Stomach (tissue), 9 donors: ENCODE results near the gene MORC1. TPM values are rescaled to one million over a fixed set of nuclear protein-coding genes. Genes with fewer than 3 reads are reported as not detected.

ENCODE experiments used
- DNase-seq, 2 donors: peaks; one replicate each; pipeline versions ENCODE4 v3.0.0 to v3.0.0-alpha.2; 2013 to 2019
- H3K27ac ChIP-seq, 5 donors: fragments of 200-600 bp in 4 of 5; sonication (generic) in 4 of 5; one replicate each; pipeline ENCODE4 v1.5.1; 2013 to 2019; ENCODE audit warnings: mild to moderate bottlenecking in 1 of 5, moderate library complexity in 1 of 5
- H3K27me3 ChIP-seq, 3 donors: fragments of 200-600 bp; sonication (generic); one replicate each; pipeline ENCODE4 v1.5.1; 2017 to 2019; ENCODE audit warnings: mixed run types in 1 of 3
- H3K36me3 ChIP-seq, 4 donors: fragments of 200-600 bp; sonication (generic); 1 replicate in 3 of 4; 2 replicates in 1 of 4; pipeline ENCODE4 v1.5.1; 2016 to 2019
- H3K4me1 ChIP-seq, 4 donors: fragments of 200-600 bp; sonication (generic); one replicate each; pipeline ENCODE4 v1.5.1; 2016 to 2019
- H3K4me3 ChIP-seq, 4 donors: fragments of 200-600 bp; sonication (generic) in 3 of 4; one replicate each; pipeline ENCODE4 v1.5.1; 2016 to 2019; ENCODE audit warnings: mild to moderate bottlenecking in 1 of 4
- H3K9me3 ChIP-seq, 4 donors: fragments of 200-600 bp; sonication (generic); one replicate each; pipeline ENCODE4 v1.5.1; 2016 to 2019
- EP300 ChIP-seq: sonication (generic); formaldehyde crosslinking; IDR thresholded peaks from one replicate; pipeline ENCODE4 v1.6.1; 2017; ENCODE audit warnings: antibody characterized with exemption
- POLR2A ChIP-seq, 4 donors: fragments of 450-650 bp; IDR thresholded peaks; one replicate each; pipeline ENCODE4 v1.6.1; 2016; ENCODE audit warnings: antibody characterized with exemption in 4 of 4, control low read depth in 2 of 4, mild to moderate bottlenecking in 1 of 4, moderate library complexity in 1 of 4
- POLR2AphosphoS5 ChIP-seq, 3 donors: sonication (generic); formaldehyde crosslinking; IDR thresholded peaks; one replicate each; pipeline ENCODE4 v1.6.1; 2016; ENCODE audit warnings: antibody characterized with exemption in 3 of 3
- WGBS, 5 donors: extraction: QIAGEN DNeasy Blood & Tissue Kit in 3 of 5; methylation state at CpG; one replicate each; pipeline versions ENCODE4 v1.1.5 to v1.1.7; 2013 to 2018; 5-methylcytosine and 5-hydroxymethylcytosine counted together
- intact Hi-C: fragments of 100-400 bp; cut with DNase I; formaldehyde crosslinking; loops from one replicate; pipeline ENCODE4 v1.15.1; 2023; ENCODE audit warnings: low total_unique reads
- polyA plus RNA-seq, 3 donors: library from polyadenylated mRNA; stranded (reverse); fragments of 200-250 nt; gene quantifications; one replicate each; pipeline ENCODE4 v1.2.3, GENCODE V29; 2013
- total RNA-seq, 5 donors: library from RNA; depleted of rRNA; stranded (reverse); fragments of >200 nt; gene quantifications; one replicate each; pipeline versions ENCODE4 v1.1.0 to v1.2.3, GENCODE V29; 2014 to 2016
- TF ChIP-seq, protein P1 (sequence below), 7 experiments: fragments of 450-650 bp in 4 of 7; fragments of 200-600 bp in 3 of 7; sonication (generic) in 3 of 7; IDR thresholded peaks; one replicate each; pipeline ENCODE4 v1.5.1; 2016 to 2019; ENCODE audit warnings: antibody characterized with exemption in 7 of 7, control low read depth in 2 of 7, mild to moderate bottlenecking in 1 of 7
- donor health status: healthy with polysubstance abuse.
- donor health status: Bipolar disorder and iron deficiency.
- donor health status: healthy.

The MORC1 gene
- total and polyA plus RNA-seq, 8 donors = not detected

DNA sequence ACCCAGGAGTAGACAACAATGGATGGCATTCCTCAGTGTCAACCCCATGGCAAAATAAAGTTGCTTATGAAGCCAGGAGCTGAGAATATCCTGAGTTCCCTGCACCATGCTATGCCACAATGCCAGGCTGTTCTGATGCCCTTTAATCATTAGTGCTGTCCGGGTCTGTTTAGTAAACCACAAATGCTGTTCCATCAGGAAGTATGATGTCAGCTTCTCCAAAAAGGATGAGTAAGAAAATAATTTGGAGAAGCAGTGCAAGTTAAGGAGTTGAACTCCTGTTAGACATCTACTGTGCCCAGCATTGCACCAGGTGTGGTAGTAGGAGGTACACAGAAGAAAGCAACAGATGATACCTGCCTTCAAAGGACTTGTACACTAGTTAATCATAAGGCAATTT, 96.4 kb downstream of the MORC1 start:
- no peak overlapping the region for H3K27ac ChIP-seq
- no peaks in the 10 kb centered on the region for H3K27me3 ChIP-seq
- no peaks in the 10 kb centered on the region for H3K36me3 ChIP-seq
- DNase-seq = no peak
- no peaks in the 10 kb centered on the region for H3K4me1 ChIP-seq
- 60 to 73% (median 63%) methylated on average over 1 of the region's 1 CpG for WGBS, 5 donors
- no peak overlapping the region for H3K4me3 ChIP-seq
- intact Hi-C loops = no loop called here
- TF ChIP-seq, protein P1, sequence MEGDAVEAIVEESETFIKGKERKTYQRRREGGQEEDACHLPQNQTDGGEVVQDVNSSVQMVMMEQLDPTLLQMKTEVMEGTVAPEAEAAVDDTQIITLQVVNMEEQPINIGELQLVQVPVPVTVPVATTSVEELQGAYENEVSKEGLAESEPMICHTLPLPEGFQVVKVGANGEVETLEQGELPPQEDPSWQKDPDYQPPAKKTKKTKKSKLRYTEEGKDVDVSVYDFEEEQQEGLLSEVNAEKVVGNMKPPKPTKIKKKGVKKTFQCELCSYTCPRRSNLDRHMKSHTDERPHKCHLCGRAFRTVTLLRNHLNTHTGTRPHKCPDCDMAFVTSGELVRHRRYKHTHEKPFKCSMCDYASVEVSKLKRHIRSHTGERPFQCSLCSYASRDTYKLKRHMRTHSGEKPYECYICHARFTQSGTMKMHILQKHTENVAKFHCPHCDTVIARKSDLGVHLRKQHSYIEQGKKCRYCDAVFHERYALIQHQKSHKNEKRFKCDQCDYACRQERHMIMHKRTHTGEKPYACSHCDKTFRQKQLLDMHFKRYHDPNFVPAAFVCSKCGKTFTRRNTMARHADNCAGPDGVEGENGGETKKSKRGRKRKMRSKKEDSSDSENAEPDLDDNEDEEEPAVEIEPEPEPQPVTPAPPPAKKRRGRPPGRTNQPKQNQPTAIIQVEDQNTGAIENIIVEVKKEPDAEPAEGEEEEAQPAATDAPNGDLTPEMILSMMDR (IDR thresholded peaks at IDR 0.05) = no peak
- TF ChIP-seq POLR2A (IDR thresholded peaks at IDR 0.05) = no peak
- no peak for TF ChIP-seq POLR2AphosphoS5 (IDR thresholded peaks at IDR 0.05)
- no peak for TF ChIP-seq EP300
- no peaks in the 10 kb centered on the region for H3K9me3 ChIP-seq

DNA sequence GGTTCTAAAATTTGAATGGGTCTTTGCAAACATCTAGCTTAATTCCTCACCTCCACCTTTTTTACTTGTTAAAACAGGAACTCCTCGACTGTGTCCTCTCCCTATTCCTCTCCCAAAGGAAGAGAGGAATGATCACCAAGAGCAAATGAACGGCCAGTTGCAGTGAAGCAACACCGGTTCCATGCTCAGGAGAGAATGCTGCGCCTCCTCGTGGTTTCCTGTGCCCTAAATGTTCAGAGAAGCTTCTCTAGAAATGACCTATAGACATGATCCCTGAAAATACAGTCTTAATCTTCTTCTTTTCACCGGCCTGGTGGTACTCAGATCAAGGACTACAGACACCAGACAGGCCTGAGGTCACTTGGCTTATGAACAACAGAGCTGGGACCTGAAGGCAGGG, 99.1 kb downstream of the MORC1 start:
- no peaks in the 10 kb centered on the region for H3K36me3 ChIP-seq
- no peaks in the 10 kb centered on the region for H3K9me3 ChIP-seq
- no peak overlapping the region for H3K4me3 ChIP-seq
- intact Hi-C loops = no loop called here
- H3K27ac ChIP-seq = no peak overlapping the region
- no peaks in the 10 kb centered on the region for H3K27me3 ChIP-seq
- no peak for TF ChIP-seq EP300
- TF ChIP-seq POLR2AphosphoS5 (IDR thresholded peaks at IDR 0.05) = no peak
- TF ChIP-seq, protein P1 (IDR thresholded peaks at IDR 0.05) = no peak
- TF ChIP-seq POLR2A (IDR thresholded peaks at IDR 0.05) = no peak
- no peaks in the 10 kb centered on the region for H3K4me1 ChIP-seq
- DNase-seq = no peak
- 66 to 75% (median 69%) methylated on average over 6 of the region's 6 CpGs for WGBS, 5 donors

DNA sequence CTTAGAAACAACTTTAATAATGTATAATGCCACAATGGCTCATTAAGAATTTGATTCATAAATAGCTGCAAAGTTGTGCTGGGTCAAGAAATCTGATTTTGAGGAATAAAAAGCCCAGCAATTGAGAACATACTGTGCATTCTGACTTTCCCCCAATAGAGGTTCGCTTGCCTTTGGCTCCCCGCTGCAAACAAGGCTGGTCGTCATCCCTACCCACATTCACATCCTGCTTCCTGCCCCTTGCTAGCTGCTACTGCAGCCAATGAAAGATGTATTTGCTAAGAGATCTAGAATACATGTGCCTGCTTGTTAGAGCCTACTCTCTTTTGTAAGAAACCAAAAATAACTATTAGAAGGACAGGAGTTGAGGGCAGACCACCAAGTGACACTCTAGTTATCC, 112.5 kb downstream of the MORC1 start:
- no peaks in the 10 kb centered on the region for H3K36me3 ChIP-seq
- no peaks in the 10 kb centered on the region for H3K27me3 ChIP-seq
- no peaks in the 10 kb centered on the region for H3K4me1 ChIP-seq
- no peak overlapping the region for H3K4me3 ChIP-seq
- 66 to 79% (median 73%) methylated on average over 3 of the region's 3 CpGs for WGBS, 5 donors
- TF ChIP-seq EP300 = no peak
- no peak for TF ChIP-seq POLR2AphosphoS5 (IDR thresholded peaks at IDR 0.05)
- no peak for TF ChIP-seq POLR2A (IDR thresholded peaks at IDR 0.05)
- TF ChIP-seq, protein P1 (IDR thresholded peaks at IDR 0.05) = no peak
- H3K9me3 ChIP-seq = no peaks in the 10 kb centered on the region
- no peak for DNase-seq
- intact Hi-C loops = no loop called here
- no peak overlapping the region for H3K27ac ChIP-seq

DNA sequence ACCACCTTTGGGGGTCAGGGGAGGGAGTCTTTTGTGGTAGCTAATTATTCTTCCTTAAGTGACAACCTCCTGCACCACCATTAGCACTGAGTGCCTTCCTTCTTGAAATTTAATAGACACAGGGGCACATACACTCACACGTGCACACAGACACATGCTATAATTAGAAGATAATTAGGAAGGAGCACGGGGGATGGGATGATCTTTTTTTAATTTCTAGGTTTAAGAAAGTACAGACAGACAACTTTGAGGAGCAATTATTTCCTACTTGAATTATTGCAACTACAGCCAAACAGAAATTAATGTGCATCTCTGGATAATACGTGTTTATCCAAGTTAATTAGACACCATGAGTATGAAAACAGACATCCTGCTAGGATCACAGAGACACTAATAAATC, 119.5 kb downstream of the MORC1 start:
- TF ChIP-seq, protein P1 (IDR thresholded peaks at IDR 0.05) = no peak
- TF ChIP-seq EP300 (no peak), POLR2A (IDR thresholded peaks at IDR 0.05) (no peak), POLR2AphosphoS5 (IDR thresholded peaks at IDR 0.05) (no peak)
- no peak overlapping the region for H3K27ac ChIP-seq
- H3K4me1 ChIP-seq = no peaks in the 10 kb centered on the region
- intact Hi-C loops = no loop called here
- H3K9me3 ChIP-seq = no peaks in the 10 kb centered on the region
- WGBS, 5 donors = 54 to 75% (median 70%) methylated on average over 3 of the region's 3 CpGs
- H3K4me3 ChIP-seq = no peak overlapping the region
- DNase-seq = no peak
- no peaks in the 10 kb centered on the region for H3K36me3 ChIP-seq
- H3K27me3 ChIP-seq = no peaks in the 10 kb centered on the region
